GM23248 (cell line): ENCODE results near the gene HNRNPLL. TPM values are rescaled to one million over a fixed set of nuclear protein-coding genes. Genes with fewer than 3 reads are reported as not detected.

Experiments used
- DNase-seq: peaks from one replicate; pipeline ENCODE4 v3.0.0-alpha.2; 2015
- H2AFZ ChIP-seq: fragments of 200-600 bp; sonication (generic); 2 replicates; pipeline ENCODE4 v1.6.1; 2016; ENCODE audit warnings: antibody characterized with exemption
- H3F3A ChIP-seq: fragments of 200-600 bp; sonication (generic); 2 replicates; pipeline ENCODE4 v1.6.1; 2016; ENCODE audit warnings: mild to moderate bottlenecking, antibody characterized with exemption, mixed run types; ENCODE audit not compliant: insufficient read depth
- H3K27ac ChIP-seq: fragments of 200-600 bp; sonication (generic); 2 replicates; pipeline ENCODE4 v1.5.1; 2016; ENCODE audit warnings: mild to moderate bottlenecking
- H3K27me3 ChIP-seq: fragments of 200-600 bp; sonication (generic); replicated peaks from 2 replicates; pipeline ENCODE4 v1.6.1; 2016; ENCODE audit warnings: mild to moderate bottlenecking; ENCODE audit not compliant: insufficient read depth
- H3K36me3 ChIP-seq: fragments of 200-600 bp; sonication (generic); 2 replicates; pipeline ENCODE4 v1.6.1; 2016; ENCODE audit warnings: low read depth, mild to moderate bottlenecking
- H3K4me1 ChIP-seq: fragments of 200-600 bp; sonication (generic); 2 replicates; pipeline ENCODE4 v1.6.1; 2016; ENCODE audit warnings: mild to moderate bottlenecking; ENCODE audit not compliant: insufficient read depth
- H3K4me2 ChIP-seq: fragments of 200-600 bp; sonication (generic); one replicate; pipeline ENCODE4 v1.6.1; 2016; ENCODE audit warnings: mild to moderate bottlenecking; ENCODE audit not compliant: unreplicated experiment
- H3K4me3 ChIP-seq: fragments of 200-600 bp; sonication (generic); 2 replicates; pipeline ENCODE4 v1.5.1; 2016; ENCODE audit warnings: mild to moderate bottlenecking
- H3K79me2 ChIP-seq: fragments of 200-600 bp; sonication (generic); 2 replicates; pipeline ENCODE4 v1.6.1; 2016; ENCODE audit warnings: mild to moderate bottlenecking; ENCODE audit not compliant: insufficient read depth
- H3K9ac ChIP-seq: fragments of 200-600 bp; sonication (generic); 2 replicates; pipeline ENCODE4 v1.6.1; 2016; ENCODE audit warnings: mild to moderate bottlenecking
- H3K9me2 ChIP-seq: fragments of 200-600 bp; sonication (generic); 2 replicates; pipeline ENCODE4 v1.6.1; 2016; ENCODE audit warnings: mixed run types, mild to moderate bottlenecking, moderate library complexity; ENCODE audit not compliant: insufficient read depth
- H3K9me3 ChIP-seq: fragments of 200-600 bp; sonication (generic); one replicate; pipeline ENCODE4 v1.6.1; 2017; ENCODE audit warnings: low read depth
- H4K20me1 ChIP-seq: fragments of 200-600 bp; sonication (generic); 2 replicates; pipeline ENCODE4 v1.6.0; 2016; ENCODE audit not compliant: insufficient read depth
- EZH2 ChIP-seq: fragments of 200-600 bp; sonication (generic); IDR thresholded peaks from 2 replicates; pipeline ENCODE4 v1.6.1; 2018; ENCODE audit warnings: antibody characterized with exemption, mild to moderate bottlenecking; ENCODE audit not compliant: insufficient read depth, poor library complexity, severe bottlenecking
- EZH2phosphoT487 ChIP-seq: fragments of 200-600 bp; sonication (generic); IDR thresholded peaks from 2 replicates; pipeline ENCODE4 v1.6.1; 2018; ENCODE audit warnings: antibody characterized with exemption, moderate library complexity, mild to moderate bottlenecking, low read depth; ENCODE audit not compliant: insufficient read depth
- WGBS, 2 experiments: methylation state at CpG; one replicate each; pipeline ENCODE4 v1.1.6; 2015 to 2017; ENCODE audit warnings: low lambda C conversion rate in 2 of 2, low coverage in 1 of 2; ENCODE audit errors: missing lambda C conversion rate in 2 of 2; 5-methylcytosine and 5-hydroxymethylcytosine counted together
- in situ Hi-C: fragments of 300-500 bp; cut with MboI; formaldehyde crosslinking; loops from 2 replicates; pipeline ENCODE4 v1.15.0; 2020
- polyA plus RNA-seq: library from polyadenylated mRNA; unstranded; fragments of >200 nt; fragmentation: Nextera tagmentation; extraction: Ambion mirVana; gene quantifications from 2 replicates; pipeline ENCODE4 v1.2.1, GENCODE V29; 2016
- total RNA-seq: library from RNA; depleted of rRNA; stranded (reverse); fragments of >200 nt; shearing (Covaris generic); gene quantifications from 2 replicates; pipeline ENCODE4 v1.2.3, GENCODE V29; 2014; rRNA removed

HNRNPLL gene
- total and polyA plus RNA-seq, 2 experiments from 2014 or later: 31.3 to 42.6 TPM

DNA sequence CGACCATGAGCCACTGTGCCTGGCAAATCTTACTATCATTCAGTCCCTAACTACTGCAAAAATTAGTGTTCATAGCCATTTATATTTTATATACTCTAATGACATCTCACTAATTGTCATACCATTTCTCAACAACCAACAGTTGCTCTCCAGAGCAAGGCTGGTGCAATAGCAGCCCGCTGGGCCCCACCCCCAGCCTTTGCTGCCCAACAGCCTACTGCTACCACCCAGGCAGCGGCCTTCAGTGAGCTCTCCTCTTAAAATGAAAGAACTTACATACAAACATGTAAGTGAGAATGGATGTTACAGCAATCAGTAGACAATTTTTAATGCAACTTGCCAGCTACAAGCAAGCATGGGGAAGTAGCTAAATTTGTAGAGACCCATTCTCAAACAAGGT is 90.5 kb downstream of the HNRNPLL start:
- Histone ChIP-seq H3K9me2 (no peaks in the 10 kb centered on the region), H3K36me3 (no peaks in the 10 kb centered on the region), H2AFZ (no peak overlapping the region), H3K4me2 (no peak overlapping the region), H3K9ac (no peak overlapping the region), H3K4me1 (peaks cover 7% of the 10 kb centered on the region; the same call in 1 of the 2 replicates), H3K79me2 (no peaks in the 10 kb centered on the region), H3K9me3 (no peaks in the 10 kb centered on the region), H3K27ac (no peak overlapping the region), H3F3A (0 out of 2 replicates have a peak, but pooled peaks cover 6% of the 10 kb centered on the region), H3K27me3 (peaks cover under 1% of the 10 kb centered on the region; the same call in 1 of the 2 replicates), H4K20me1 (no peaks in the 10 kb centered on the region), H3K4me3 (no peak overlapping the region)
- no peak for DNase-seq
- 88 to 89% methylated on average over 3 of the region's 3 CpGs for WGBS, 2 experiments
- TF ChIP-seq EZH2phosphoT487 (no peak), EZH2 (no peak)
- in situ Hi-C loops: no loop called here

Other genes starting within 250 kb of the HNRNPLL start
- gene ATL2, start 225.7 kb downstream of the HNRNPLL start, total RNA-seq: 29.3 and 38.3 TPM in 2 replicates
- 11.1 and 12.8 TPM in 2 replicates for gene ATL2, start 225.7 kb downstream of the HNRNPLL start, polyA plus RNA-seq
- 8.6 and 10.8 TPM in 2 replicates for gene GALM, start 63.2 kb upstream of the HNRNPLL start, total RNA-seq
- gene GALM, start 63.2 kb upstream of the HNRNPLL start, polyA plus RNA-seq: 7.6 and 8.8 TPM in 2 replicates
- gene SRSF7, start 148.4 kb upstream of the HNRNPLL start, total RNA-seq: 86.5 and 95.0 TPM in 2 replicates
- gene SRSF7, start 148.4 kb upstream of the HNRNPLL start, polyA plus RNA-seq: 156 TPM in 2 replicates
- 5.2 and 15.3 TPM in 2 replicates for gene GEMIN6, start 175.3 kb upstream of the HNRNPLL start, total RNA-seq
- 14.9 and 15.3 TPM in 2 replicates for gene GEMIN6, start 175.3 kb upstream of the HNRNPLL start, polyA plus RNA-seq